MM.1S (cell line): ENCODE results near the gene TFIP11.

Experiments
- EZH2phosphoT487 ChIP-seq: fragments of 300-600 bp; sonication (generic); IDR thresholded peaks from 2 replicates; pipeline ENCODE4 v1.6.1; 2018; ENCODE audit warnings: antibody characterized with exemption, low read length
- TF ChIP-seq, protein P1 (sequence below): fragments of 300-600 bp; sonication (generic); IDR thresholded peaks from 2 replicates; pipeline ENCODE4 v1.5.1; 2016; ENCODE audit warnings: antibody characterized with exemption, low read length, mixed read lengths

DNA sequence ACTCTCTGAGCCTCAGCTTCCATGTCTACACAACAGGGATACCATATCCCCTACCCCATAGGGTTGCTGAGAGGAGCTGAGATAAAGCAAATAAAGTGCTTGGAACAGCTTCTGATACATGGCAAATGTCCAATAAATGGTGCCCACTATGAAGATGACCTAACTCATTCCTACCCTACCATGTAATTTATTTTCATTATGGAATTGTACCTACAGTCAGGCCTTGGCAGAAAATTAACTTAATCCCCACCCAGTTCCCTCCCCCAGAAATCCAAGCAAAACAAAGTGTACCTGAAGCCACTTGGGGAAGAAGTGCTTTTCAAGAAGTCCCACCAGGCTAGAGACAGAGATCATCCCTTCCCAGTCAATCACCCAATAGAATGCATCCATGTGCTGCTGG is 17.8 kb downstream of the TFIP11 start:
- TF ChIP-seq, protein P1, sequence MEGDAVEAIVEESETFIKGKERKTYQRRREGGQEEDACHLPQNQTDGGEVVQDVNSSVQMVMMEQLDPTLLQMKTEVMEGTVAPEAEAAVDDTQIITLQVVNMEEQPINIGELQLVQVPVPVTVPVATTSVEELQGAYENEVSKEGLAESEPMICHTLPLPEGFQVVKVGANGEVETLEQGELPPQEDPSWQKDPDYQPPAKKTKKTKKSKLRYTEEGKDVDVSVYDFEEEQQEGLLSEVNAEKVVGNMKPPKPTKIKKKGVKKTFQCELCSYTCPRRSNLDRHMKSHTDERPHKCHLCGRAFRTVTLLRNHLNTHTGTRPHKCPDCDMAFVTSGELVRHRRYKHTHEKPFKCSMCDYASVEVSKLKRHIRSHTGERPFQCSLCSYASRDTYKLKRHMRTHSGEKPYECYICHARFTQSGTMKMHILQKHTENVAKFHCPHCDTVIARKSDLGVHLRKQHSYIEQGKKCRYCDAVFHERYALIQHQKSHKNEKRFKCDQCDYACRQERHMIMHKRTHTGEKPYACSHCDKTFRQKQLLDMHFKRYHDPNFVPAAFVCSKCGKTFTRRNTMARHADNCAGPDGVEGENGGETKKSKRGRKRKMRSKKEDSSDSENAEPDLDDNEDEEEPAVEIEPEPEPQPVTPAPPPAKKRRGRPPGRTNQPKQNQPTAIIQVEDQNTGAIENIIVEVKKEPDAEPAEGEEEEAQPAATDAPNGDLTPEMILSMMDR = no peak
- no peak for TF ChIP-seq EZH2phosphoT487
